NCI-H460 (cell line): ENCODE data around the gene HFM1. TPM values are rescaled to one million over a fixed set of nuclear protein-coding genes. Genes with fewer than 3 reads are reported as not detected.
"Not testable (repeated sequence)": the region's sequence is repeated elsewhere in the genome, so short reads cannot be mapped to it uniquely, and the experiment has no call there.

Source experiments
- DNase-seq: peaks from one replicate; pipeline ENCODE4 v3.0.0-alpha.2; 2016; ENCODE audit warnings: low read depth; ENCODE audit errors: extremely low read depth
- total RNA-seq: library from RNA; depleted of rRNA; stranded (reverse); fragments of >200 nt; shearing (Covaris generic); gene quantifications from 2 replicates; pipeline ENCODE4 v1.2.3, GENCODE V29; 2014

HFM1 gene
- total RNA-seq, 1 experiment from 2014 or later, result 2.7 TPM

DNA sequence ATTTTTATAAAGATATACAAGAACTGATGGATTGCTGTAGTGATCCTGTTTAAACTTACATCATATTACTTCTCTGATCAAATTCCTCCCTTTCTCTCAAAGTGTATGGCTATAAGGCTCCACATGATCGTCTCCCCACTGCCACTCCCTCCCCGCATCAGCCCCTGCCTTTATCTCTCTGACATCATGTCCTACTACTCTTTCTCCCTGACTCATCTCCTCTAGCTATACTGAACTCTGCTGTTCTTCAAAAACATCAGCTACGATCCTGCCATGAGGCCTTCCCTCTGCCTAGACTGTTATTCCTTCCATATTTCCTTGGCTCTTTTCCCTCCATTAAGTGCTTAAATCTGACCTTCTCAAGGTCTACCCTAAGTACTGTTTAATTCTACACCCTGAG lies 22.8 kb downstream of the HFM1 start:
- DNase-seq, result no peak

DNA sequence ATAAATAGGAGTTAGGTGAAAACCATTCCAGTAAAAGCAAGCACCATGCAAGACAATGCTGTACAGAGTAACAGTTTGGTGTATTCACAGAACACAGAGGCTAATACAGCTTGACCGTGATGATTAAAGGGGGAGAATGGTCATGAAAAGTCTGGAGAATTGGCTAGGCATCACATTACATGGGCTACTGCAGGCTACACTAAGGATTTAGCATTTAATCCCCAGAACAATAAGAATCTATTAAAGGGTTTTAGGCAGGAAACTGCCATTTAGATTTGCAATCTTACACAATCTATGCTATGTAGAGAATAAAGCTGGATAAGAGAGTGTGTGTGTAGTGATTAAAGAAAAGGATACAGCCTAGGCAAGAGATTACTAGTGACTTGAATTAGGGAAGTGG lies 30.6 kb downstream of the HFM1 start:
- DNase-seq, result no peak

GRCh38 chr1:91372230-91372629 lies 32.4 kb downstream of the HFM1 start:
- not testable (repeated sequence) for DNase-seq

- DNase-seq, result no peak
These were observed 55.1 kb downstream of the HFM1 start for GRCh38 chr1:91349524-91349923.

DNA sequence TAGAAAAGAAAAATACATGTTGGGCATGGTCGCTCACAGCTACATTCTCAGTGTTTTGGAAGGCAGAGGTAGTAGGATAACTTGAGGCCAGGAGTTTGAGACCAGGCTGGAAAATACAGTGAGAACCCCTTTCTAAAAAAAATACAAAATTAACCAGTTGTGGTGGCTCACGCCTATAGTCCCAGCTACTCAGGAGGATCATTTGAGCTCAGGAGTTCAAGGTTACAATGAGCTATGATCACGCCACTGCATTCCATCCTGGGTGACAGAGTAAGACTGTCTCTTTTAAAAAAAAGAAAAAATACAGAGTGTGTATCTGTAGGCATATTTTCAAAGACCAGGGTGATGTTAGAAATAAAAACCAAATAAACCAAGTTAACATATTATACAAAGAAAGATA lies 57.8 kb downstream of the HFM1 start:
- no peak for DNase-seq

DNA sequence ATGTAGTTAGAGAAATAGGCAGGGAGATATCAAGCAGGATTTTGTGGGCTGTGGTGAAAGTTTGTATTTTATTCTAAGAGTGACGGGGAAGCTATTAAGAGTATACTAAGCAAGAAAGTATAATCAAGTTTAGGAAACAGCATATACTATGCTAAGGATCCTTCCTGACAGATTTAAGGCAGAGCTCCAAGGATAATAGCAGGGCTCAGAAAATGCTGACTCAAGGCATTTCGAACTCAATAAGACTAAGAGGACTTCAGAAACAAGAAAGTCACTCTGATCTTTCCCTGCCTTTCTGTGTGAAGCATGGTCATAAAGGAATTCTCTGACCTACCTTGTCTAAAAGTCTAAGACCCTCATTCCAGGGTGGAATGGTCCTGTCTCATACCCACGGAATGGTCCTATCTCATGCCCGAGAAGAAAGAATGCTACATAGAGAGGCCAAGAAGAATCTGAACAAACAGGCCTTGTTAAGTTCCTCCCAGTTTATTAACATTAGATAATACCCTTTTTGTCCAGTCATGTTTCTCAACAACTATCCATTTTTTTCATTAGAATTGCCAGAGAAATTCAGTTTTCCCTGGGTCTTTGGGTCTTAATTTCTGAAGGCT lies 59.1 kb downstream of the HFM1 start:
- DNase-seq, result no peak

DNA sequence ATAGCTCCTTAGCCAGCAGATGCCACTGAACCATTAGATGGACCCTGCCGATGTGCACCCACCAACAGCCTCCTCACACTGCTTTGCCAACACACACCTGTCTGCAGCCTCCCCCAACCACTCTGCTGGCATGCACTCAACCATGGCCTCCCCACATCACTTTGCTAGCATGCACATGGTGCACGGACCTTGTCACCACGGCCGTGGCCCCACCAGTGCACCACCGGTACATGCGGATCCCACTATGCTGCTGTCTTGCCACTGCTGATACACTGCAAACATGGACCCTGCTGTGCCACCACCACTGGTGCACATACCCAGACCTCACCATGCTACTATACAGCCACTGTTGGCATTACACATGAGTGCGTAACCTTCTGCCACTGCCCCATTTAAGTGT lies 66.1 kb downstream of the HFM1 start:
- no peak for DNase-seq

GRCh38 chr1:91335603-91336002 lies 69.0 kb downstream of the HFM1 start:
- DNase-seq, result peak; percentile 7

GRCh38 chr1:91334856-91335255 lies 69.8 kb downstream of the HFM1 start:
- peak; percentile 26 for DNase-seq

- DNase-seq, result no peak
These were observed 79.2 kb downstream of the HFM1 start for GRCh38 chr1:91325456-91325855.

DNA sequence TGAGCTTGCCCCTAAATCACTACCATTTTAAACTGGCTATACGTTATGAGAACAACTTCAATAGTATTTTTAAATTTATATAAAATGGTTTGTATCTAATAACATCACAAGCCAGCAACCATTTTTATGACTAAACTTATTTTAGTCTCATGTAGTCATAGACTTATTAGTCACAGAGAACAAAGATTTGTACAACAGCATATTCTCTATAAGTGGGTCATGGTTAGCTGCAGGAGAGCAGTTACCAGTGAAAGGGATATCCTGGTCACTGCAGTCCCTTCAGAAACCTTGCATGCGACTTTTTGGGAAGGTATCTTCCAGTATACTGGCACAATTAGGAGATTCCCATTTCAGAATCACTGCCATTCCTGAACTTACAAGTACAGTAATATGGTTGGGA lies 90.0 kb downstream of the HFM1 start:
- DNase-seq, result no peak

- no peak for DNase-seq
These were observed 93.0 kb downstream of the HFM1 start for GRCh38 chr1:91311672-91312071.

GRCh38 chr1:91308544-91308943 lies 96.1 kb downstream of the HFM1 start:
- no peak for DNase-seq

GRCh38 chr1:91307784-91308409 lies 96.7 kb downstream of the HFM1 start:
- DNase-seq, result no peak

GRCh38 chr1:91303165-91303564 lies 101.5 kb downstream of the HFM1 start:
- no peak for DNase-seq

DNA sequence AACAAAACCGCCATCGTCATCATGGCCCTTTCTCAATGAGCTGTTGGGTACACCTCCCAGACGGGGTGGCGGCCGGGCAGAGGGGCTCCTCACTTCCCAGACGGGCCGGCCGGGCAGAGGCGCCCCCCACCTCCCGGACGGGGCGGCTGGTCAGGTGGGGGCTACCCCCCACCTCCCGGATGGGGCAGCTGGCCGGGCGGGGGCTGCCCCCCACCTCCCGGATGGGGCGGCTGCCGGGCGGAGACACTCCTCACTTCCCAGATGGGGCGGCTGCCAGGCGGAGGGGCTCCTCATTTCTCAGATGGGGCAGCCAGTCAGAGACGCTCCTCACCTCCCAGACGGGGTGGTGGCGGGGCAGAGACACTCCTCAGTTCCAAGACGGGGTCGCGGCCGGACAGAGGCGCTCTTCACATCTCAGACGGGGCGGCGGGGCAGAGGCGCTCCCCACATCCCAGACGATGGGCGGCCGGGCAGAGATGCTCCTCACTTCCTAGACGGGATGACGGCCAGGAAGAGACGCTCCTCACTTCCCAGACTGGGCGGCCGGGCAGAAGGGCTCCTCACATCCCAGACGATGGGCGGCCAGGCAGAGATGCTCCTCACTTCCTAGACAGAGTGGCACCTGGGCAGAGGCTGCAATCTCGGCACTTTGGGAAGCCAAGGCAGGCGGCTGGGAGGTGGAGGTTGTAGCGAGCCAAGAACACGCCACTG lies 115.6 kb downstream of the HFM1 start:
- DNase-seq, result not testable (repeated sequence)

- not testable (repeated sequence) for DNase-seq
These were observed 117.7 kb downstream of the HFM1 start for GRCh38 chr1:91286962-91287317.

DNA sequence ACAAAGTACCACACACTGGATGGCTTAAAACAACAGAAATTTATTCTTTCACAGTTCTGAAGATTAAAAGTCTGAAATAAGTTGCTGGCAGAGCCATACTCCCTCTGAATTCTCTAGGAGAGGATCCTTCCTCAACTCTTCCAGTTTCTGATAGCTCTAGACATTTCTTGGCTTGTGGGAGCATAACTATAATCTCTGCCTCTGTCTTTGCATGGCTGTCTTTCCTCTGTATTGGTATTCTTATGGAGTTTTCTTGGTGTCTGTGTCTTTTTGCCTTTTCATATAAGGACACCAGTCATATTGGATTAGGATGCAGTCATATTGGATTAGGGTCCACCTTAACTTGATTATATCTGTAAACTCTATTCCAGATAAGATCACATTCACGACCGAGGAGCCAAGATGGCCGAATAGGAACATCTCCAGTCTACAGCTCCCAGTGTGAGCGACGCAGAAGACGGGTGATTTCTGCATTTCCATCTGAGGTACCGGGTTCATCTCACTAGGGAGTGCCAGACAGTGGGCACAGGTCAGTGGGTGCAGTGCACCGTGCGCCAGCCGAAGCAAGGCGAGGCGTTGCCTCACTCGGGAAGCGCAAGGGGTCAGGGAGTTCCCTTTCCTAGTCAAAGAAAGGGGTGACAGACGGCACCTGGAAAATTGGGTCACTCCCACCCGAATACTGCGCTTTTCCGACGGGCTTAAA lies 118.2 kb downstream of the HFM1 start:
- peak; percentile 6 for DNase-seq

- no peak for DNase-seq
These were observed 121.3 kb downstream of the HFM1 start for GRCh38 chr1:91283421-91283726.

- peak; percentile 73 for DNase-seq
These were observed 121.8 kb downstream of the HFM1 start for GRCh38 chr1:91282695-91283420.

DNA sequence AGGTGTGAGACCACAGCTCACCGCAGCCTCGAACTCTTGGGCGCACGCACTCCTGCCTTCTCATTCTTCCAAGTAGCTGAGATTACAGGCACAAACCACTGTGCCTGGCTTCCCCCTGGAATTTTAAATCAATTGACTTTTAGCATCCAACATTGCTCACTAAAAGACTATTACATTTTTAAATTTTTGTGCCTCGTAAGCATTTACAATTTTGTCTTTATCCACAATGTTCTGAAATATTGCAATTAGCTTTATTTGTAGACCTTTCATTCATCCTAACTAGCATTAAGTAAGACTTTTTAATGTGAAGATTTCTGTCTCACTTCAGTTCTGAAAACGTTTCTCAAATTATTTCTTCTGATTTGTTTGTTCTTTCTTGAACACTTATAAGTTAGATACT lies 122.9 kb downstream of the HFM1 start:
- DNase-seq, result no peak
